HG02678 (cell line): ENCODE measurements around the gene CTDSPL.

Source experiments
- ATAC-seq: cut with Tn5 transposase; IDR thresholded peaks from one replicate; pipeline ENCODE4 v1.9.1; 2021; ENCODE audit warnings: mild to moderate bottlenecking, moderate library complexity; ENCODE audit not compliant: unreplicated experiment

Gene CTDSPL

DNA sequence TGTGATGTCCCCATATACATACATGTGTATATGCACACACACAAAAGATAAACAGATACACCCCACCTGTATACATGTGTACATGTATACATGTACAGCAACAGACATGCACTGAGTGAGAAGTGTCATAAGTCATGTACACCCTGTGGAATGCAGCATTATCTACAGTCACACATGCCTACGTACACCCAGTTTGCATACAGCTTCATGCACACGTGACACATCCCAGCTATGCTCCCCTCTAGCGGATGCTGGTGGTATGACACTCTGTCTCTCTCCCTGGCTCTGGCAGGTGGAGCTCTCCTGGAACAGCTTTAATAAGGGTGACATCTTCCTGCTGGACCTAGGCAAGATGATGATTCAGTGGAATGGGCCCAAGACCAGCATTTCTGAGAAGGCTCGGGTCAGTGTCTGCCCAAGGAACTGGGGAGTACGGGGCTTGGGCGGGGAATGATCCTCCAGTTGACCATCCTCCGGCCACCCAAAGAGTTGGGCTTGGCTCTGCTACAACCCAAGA, 135.2 kb downstream of the CTDSPL start:
- peak; percentile 52 for ATAC-seq

DNA sequence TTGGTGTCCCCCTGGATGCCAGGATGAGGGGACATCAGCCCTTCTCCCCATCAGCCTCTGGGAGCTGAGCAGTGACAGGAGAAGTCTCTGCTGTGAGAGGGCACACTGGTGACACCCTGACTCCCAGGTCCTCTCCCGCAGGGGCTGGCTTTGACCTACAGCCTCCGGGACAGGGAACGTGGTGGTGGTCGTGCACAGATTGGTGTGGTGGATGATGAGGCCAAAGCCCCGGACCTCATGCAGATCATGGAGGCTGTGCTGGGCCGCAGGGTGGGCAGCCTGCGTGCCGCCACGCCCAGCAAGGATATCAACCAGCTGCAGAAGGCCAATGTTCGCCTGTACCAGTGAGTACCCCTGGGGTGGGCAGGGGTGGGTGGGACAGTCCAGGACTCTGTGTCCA, 135.7 kb downstream of the CTDSPL start:
- ATAC-seq: no peak

DNA sequence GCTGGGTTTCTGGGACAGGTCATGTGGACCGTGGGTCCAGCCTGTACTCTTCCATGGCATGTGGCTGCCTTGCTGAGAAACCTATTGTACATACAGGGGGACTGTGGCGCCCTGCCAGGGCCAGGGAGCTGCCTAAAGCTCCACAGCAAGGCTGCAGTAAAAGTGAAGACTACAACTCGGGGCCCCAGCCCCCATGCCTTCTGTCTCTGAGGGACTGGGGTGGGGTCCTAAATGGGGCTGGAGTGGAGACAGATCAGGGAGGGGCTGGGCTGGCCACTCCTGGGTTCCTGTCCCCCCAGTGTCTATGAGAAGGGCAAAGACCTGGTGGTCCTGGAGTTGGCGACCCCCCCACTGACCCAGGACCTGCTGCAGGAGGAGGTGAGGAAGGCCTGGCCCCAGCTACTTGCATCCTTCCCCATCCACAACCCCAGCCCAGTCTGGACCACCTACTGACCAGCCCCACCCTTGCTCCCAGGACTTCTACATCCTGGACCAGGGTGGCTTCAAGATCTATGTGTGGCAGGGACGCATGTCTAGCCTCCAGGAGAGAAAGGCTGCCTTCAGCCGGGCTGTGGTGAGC, 136.2 kb downstream of the CTDSPL start:
- ATAC-seq: no peak

DNA sequence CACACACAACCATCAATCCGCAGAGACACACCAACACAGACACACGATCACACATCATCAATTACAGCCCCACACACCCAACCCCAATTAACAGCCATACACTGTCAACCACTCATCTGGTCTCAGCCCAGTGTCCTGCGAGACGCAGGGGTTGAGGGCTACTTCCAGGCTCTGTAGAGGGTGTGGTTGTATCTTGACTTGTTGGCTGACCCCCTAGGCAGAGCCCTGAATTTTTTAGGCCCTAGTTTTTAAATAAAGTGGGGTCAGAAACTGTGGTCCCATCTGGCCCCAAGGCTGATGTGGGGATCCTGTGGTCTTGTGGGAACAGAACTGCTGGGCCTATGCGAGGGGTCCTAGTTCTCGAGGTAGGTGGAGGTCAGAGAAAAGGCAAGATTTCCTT, 138.2 kb downstream of the CTDSPL start:
- ATAC-seq: no peak

DNA sequence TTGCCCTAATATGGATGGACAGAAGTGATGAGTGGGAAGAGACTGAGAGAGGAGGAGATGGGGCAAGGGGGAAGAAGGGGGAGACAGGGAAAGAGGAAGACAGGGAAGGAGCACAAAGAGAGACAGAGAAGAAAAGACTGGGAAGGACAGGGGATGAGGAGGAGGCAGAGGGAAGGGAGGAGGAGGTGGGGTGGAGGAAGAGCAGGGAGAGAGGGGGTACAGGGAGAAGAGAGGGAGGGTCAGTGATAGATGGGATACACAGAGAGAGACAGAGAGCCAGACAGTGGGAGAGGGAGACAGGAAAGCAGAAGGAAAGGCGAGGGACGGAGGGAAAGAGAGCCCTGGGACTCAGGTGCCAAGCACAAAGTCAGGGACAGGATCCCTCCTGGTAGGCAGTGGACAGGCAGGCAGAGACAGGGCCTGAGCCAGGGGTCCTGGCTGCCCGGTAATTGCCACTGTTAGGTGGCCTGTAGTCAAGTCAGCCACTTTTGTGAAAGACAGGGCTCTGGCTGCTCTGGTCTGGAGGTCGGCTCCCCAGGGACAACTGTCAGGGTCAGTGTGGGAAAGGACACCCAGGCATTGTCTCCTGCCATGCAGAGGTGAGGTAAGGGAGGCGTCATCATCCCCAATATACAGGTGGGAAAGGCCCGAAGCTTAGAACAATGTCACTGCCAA, 138.7 kb downstream of the CTDSPL start:
- no peak for ATAC-seq

DNA sequence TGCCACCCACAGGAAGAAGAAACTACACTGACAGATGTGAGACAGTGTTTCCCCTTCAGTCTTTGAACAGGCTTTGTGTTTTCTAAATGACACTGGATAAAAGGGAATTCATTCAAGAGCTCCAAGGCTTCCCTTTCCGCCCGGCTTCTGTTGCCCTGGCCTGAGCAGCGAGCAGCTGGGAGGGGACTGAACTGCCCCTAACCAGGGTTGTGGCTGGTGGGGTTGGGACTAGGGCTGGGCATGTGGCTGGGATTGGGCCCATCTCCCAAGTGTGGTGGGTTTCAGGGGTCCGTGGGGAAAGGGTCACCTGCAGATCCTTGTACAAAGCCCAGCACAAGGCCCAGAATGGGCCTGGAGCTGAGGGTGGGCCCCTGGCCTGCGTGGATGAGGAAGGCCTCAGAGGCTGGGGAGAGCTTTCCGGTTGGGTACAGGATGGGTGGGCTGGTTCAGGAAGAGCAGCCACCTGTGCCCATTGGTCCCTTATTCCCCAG, 139.3 kb downstream of the CTDSPL start:
- no peak for ATAC-seq

DNA sequence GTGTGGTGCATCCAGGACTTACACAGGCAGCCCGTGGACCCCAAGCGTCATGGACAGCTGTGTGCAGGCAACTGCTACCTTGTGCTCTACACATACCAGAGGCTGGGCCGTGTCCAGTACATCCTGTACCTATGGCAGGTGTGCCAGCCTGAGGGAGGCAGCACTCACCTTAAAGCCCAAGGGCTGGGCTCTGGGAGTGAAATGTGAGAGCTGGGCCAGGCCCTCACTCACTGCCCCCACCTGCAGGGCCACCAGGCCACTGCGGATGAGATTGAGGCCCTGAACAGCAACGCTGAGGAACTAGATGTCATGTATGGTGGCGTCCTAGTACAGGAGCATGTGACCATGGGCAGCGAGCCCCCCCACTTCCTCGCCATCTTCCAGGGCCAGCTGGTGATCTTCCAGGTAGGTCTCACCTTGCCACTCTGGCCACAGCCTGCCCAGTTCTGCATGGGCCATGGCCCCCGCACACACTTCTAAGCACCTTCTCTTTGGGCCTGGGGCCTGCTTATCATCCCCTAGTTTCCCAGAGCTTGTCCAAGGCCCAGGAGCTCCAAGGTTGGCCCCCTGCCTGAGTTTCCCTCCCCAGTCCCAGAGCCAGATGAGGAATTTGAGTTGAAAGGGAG, 139.9 kb downstream of the CTDSPL start:
- ATAC-seq: no peak

DNA sequence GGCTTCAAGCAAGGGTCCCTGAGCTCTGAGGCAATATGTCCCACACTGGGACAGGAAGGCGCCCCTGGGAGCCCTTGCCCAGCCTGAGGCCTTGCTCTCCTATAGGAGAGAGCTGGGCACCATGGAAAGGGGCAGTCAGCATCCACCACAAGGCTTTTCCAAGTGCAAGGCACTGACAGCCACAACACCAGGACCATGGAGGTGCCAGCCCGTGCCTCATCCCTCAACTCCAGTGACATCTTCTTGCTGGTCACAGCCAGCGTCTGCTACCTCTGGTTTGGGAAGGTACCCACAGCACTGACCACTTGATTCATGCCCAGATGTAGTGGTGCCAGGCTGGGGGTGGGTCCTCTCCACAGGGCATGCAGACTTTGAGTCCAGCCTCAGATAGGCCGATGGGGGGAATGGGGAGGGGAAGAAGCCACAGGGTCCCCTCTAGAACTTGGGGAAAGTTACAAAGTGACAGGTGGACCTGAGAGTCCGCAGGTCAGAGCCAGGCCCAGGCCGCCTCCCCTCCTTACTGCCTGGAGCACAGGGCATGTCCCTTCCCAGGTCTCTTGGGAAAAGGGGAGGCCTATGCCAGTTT, 140.7 kb downstream of the CTDSPL start:
- no peak for ATAC-seq

DNA sequence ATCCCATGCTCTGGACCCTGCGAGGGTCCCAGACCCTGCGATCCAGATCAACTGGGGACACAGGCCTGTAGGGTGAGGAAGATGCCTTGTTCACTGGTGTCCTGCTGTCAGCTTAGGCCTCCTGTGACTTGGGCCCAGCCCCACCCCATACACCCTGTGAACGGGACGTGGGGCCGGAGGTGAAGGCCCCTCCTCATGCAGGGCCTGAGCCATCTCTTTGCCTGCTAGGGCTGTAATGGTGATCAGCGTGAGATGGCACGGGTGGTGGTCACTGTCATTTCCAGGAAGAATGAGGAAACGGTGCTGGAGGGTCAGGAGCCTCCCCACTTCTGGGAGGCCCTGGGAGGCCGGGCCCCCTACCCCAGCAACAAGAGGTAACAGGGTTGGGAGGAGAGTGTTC, 141.3 kb downstream of the CTDSPL start:
- ATAC-seq: no peak

DNA sequence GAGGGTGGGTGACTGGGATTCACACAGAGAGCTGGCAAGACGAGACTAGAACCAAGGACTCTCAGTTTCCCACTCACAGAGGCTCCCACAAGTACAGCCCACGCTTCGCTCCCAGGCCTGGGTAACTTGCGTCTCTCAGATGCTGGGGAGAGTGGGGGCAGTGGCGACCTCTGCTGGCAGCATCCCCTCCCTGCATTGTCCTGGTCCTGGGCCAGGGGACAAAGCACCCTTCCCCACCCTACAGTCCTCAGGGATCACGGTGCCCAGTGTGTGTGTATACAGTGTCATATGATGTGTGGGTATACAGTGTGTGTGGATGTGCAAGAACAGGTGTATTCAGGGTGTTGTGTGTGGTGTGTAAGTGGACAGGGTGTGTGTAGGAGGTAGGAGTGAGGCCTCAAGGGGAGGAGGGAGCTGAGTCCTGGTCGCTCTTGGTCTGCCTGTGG, 141.7 kb downstream of the CTDSPL start:
- peak; percentile 30 for ATAC-seq

DNA sequence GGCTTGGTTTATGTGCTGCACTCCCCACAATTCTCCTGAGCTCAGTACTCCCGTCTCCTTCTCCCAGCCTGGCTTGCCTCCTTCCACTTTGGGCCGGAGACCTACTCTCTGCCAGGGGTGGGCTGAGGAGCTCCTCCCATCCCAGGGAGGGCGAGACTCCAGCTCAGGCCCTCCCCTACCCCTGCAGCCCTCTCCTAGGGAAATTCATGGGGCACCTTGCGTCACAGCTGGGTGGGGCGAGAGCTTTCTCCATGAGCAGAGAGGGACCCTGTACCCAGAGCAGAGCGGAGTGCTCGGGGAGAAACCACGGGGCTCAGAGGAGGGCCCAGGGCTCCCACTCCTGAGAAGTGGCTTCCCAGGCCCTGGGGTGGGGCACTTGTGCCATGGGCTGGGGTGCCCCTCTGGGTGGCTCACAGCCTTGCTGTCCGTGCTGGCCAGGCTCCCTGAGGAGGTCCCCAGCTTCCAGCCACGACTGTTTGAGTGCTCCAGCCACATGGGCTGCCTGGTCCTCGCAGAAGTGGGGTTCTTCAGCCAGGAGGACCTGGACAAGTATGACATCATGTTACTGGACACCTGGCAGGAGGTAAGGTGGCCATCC, 142.2 kb downstream of the CTDSPL start:
- ATAC-seq: no peak

DNA sequence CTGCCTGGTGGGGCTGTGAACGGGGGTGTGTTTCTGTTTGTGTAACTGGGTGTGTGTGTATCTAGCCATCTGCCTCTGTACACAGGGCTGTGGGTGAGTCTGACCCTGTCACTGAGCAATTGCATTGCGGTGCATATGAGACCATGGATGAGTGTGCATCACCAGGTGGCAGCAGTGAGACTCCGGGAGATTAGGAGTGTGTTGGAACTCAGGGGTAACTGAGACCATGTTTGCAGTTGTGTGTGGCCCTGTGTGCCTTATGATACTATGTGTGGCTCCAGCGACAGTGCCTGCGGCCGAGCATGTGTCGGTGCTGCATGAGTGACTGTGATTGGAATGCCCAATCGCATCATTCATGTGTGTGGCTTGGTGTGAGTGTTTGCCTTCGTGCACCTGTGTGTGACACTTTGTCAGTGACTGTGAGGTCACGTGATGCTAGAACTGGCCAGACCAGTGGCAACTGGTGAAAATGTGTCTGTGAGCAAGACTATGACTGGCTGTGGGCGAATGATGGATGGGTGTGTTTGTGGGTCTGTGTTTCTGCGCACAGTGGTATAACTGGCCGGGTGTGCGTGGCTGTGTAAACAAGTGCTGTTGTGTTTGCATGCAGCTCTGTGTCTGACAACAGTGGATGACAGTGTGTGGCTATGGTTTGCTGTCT, 142.9 kb downstream of the CTDSPL start:
- peak; percentile 53 for ATAC-seq

DNA sequence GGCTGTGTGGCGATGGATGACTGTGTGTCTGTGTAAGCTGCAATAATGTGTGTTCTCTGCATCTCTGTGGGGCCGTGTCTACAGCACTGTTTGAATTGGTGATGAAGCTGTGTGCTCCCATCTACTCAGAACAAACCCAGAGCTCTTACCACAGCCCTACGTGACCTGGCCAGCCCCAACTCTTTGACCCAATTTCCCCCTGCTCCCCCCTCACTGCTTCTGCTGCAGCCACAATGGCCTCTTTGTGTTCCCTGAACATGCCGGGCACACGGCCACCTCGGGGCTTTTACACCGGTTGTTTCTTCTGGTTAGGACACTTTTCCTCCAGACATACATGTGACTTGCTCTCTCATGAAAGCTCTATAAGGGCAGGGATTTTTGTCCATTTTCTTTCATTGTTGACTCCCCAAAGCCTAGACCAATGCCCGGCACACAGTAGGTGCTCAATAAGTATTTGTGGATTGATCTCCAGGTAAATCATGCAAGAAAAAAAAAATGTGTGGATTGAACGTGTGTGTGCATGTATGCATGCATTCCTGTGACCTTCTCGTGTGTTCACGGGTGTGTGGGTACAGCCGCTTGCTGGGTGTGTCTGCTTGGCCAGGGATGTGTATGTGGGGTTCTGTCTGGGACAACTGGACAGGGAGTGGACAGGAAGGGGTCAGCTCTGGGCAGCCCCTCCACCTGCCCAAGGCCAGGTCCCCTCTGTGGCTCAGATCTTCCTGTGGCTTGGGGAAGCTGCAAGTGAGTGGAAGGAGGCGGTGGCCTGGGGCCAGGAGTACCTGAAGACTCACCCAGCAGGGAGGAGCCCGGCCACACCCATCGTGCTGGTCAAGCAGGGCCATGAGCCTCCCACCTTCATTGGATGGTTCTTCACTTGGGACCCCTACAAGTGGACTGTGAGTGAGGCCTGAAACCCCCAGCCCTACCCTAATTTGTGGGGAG, 143.7 kb downstream of the CTDSPL start:
- no peak for ATAC-seq

DNA sequence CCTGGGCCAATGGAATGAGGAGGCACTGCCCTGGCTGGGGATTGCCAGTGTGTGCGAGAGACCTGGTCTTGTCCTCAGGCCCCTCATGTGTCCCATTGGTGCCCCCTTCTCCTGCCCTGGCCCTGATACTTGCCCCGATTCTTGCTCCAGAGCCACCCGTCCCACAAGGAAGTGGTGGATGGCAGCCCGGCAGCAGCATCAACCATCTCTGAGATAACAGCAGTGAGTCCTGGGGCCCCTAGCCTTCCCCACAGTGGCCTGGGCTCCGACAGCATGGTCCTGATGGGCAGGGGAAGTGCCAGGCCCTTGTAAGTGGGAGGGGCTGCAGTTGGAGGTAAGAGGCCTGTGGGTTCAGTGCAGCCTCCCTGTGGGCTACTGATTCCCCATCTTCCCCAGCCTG, 144.4 kb downstream of the CTDSPL start:
- no peak for ATAC-seq

DNA sequence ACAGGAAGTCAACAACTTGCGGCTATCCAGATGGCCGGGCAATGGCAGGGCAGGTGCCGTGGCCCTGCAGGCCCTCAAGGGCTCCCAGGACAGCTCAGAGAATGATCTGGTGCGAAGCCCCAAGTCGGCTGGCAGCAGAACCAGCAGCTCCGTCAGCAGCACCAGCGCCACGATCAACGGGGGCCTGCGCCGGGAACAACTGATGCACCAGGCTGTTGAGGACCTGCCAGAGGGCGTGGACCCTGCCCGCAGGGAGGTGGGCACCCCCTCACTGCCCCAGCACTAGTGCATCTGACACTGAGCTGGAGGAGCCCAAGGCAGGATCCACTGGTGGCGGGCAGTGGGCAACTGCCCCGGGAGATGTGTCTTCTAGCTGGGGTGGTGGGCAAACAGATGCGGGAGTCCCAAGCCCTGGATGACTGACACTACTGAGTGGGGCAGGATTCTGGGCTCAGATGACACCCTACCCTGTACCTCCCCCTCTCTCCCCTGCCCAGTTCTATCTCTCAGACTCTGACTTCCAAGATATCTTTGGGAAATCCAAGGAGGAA, 144.8 kb downstream of the CTDSPL start:
- no peak for ATAC-seq

DNA sequence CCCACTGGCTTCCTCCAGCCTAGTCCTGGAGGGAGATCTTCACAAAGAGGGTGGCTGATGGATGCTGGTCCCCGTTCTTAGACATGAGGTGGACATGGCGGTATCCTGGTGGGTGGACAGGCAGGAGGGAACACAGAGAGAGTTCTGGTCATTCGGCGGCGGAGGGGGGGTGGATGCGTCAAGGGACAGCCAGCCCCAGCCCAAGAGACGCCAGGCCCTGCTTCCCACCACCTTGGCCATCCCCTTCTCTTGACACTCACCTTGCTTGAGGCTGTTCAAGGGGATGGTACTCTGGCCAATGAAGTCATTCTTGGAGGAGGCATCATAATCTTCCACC, 146.0 kb downstream of the CTDSPL start:
- no peak for ATAC-seq

DNA sequence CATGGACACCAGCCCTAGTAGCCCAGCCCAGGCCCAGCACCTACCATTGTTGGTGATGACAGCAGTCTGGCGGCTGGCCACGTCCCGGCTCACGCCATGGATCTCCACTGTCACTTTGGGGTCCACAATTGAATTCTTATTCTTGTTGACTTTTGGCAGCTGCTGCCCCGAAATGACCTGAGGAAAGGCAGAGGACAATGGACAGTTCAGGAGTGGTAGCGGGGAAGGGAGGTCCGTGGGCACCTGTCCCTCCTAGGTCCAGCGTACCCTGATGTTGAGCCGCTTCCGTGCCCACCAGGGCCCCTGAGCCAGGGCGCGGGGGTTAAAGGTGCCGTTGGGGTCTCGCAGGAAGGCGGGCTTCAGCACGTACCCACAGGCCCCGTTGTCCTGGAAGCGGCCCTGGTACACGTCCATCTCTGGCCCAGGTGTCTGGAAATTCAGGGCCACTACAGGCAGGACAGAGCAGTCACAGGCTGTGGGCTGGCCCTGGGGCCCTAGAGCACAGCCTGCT, 146.6 kb downstream of the CTDSPL start:
- ATAC-seq: no peak

DNA sequence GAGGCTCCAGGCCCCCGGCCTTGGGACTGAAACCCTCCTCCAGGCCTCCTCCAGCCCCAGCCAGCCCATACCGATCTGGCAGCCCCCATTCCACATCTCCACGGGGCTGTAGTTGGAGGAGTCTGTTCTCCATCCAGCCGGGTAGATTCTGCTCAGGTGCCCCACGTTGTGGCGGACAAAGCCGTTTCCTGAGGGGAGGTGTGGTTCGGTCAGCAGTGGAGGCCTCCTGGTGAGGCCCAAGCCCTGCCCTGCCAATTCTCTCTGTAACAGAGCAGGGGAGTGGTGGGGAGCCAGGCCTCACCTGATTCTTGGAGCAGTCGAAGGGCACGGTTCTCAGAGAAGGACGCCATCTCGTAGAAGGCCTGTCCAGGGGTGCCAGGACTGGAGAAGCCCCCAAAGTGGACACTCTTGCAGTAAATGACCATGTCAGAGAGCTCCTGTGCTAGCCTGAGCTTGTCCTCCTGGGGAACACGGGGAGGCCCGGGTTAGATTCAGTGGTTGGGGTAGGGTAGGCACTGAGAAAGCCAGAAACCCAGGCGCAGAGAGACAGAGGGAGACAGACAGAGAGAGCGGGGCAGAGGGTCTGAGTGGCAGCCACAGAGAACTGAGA, 147.4 kb downstream of the CTDSPL start:
- no peak for ATAC-seq
